NCI-H2107 treated with DMSO at 0.1 percent for 48 hours (cell line): ENCODE results near the gene OPHN1.
"Not testable (repeated sequence)": the region's sequence is repeated elsewhere in the genome, so short reads cannot be mapped to it uniquely, and the experiment has no call there.

Experiments
- DNase-seq: peaks from one replicate; lab custom pipeline; 2025; ENCODE audit not compliant: unreplicated experiment; lab: John Stamatoyannopoulos, UW

The OPHN1 gene

DNA sequence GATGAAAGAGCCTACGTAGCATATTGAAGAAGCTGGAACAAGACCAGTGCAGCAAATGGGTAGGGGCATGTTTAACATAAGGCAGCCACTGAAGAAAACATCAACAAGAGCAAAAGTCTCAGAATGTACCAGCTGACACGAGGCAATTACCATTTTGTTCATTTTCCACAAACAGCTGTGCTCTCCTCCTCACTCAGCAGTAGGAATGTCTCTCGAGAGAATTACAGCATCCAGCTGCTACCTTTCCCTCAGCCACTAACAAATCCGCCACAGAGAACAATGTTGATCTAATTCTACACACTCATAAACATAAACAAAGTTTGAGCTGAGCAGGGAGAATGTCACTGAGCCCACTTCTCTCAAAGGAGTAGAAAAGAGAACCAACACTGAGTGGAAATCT, 68.0 kb downstream of the OPHN1 start:
- DNase-seq: no peak

GRCh38 chrX:68363984-68364383, 69.3 kb downstream of the OPHN1 start:
- DNase-seq: no peak

GRCh38 chrX:68358679-68359078, 74.6 kb downstream of the OPHN1 start:
- no peak for DNase-seq

- no peak for DNase-seq
Observed at GRCh38 chrX:68355629-68355920, 77.7 kb downstream of the OPHN1 start.

- DNase-seq: no peak
Observed at GRCh38 chrX:68354879-68355628, 78.2 kb downstream of the OPHN1 start.

DNA sequence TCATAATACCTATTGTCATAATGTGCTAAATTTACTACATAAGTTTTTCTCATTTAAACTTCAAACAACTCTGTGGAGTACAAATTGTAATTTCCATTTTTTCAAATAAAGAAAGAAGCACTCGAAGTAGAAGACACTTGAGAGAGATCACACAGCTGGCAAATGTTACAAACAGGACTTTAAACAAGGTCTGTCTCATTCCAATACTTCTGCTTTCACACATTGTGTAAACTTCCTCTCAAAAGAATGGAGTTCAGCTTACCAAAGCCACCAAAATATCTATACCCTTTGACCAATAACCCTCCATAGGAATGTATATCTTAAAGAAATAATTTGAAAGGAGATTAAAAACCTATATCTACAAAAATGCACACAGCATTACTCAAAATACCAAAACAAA, 88.3 kb downstream of the OPHN1 start:
- no peak for DNase-seq

DNA sequence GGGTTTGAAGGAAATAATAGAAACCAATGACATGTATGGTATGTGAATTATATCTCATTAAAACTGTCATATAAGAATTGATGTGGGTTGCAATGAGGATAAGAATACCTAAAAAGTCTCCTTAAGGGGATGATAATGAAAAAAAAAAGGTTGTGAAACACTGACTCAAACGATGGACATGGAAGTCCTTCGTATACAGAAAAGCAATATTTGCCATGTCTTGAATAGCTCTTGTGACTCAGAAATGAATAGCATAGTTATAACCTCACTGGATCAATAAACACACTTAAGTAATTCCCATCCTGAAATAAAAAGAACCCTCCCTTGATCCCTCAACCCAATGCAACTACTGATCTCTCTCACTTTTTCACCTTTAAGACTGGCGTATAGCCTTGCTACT, 89.7 kb downstream of the OPHN1 start:
- no peak for DNase-seq

- no peak for DNase-seq
Observed at GRCh38 chrX:68332201-68332731, 101.0 kb downstream of the OPHN1 start.

DNA sequence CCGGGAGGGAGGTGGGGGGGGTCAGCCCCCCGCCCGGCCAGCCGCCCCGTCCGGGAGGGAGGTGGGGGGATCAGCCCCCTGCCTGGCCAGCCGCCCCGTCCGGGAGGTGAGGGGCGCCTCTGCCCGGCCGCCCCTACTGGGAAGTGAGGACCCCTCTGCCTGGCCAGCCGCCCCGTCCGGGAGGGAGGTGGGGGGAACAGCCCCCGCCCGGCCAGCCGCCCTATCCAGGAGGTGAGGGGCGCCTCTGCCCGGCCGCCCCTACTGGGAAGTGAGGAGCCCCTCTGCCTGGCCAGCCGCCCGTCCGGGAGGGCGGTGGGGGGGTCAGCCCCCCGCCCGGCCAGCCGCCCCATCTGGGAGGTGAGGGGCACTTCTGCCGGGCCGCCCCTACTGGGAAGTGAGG, 106.5 kb downstream of the OPHN1 start:
- not testable (repeated sequence) for DNase-seq

DNA sequence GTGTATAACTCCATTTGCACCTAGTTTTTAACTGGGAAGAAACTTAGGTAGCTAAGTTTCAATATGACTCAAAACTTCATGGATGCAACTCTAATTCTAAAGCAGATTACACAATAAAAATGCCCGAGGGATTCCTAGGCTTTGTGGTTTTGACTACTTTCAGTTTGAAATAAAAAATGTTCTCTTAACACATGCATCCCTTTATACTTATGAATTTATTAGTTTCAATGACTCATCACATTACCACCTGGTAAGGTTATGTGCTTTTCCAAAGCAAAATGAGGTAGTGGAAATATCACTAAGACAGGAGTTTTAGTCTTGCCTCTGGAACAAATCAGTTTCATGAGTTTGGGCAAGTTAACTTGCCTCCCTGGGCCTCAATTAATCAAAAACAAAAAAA, 125.5 kb downstream of the OPHN1 start:
- DNase-seq: no peak

GRCh38 chrX:68304602-68305001, 128.7 kb downstream of the OPHN1 start:
- no peak for DNase-seq

DNA sequence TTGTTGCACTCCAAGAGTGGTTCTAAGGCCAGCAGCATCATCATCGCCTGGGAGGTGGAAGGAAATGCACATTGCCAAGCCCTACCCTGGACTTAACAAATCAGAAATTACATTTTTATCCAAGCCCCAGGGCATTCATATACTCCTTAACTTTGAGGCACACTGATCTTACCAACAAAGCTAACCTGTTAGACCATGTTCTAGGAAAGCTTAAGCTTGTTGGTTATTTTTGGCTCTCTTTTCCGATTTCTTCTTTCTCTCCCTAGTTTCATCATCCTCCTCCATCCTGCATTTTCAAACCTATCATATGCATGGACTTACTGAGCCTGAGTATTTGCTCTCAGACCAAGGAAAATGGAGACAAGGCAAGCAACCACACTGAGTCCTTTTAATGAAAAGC, 133.4 kb downstream of the OPHN1 start:
- DNase-seq: no peak

GRCh38 chrX:68292471-68292870, 140.8 kb downstream of the OPHN1 start:
- DNase-seq: no peak

DNA sequence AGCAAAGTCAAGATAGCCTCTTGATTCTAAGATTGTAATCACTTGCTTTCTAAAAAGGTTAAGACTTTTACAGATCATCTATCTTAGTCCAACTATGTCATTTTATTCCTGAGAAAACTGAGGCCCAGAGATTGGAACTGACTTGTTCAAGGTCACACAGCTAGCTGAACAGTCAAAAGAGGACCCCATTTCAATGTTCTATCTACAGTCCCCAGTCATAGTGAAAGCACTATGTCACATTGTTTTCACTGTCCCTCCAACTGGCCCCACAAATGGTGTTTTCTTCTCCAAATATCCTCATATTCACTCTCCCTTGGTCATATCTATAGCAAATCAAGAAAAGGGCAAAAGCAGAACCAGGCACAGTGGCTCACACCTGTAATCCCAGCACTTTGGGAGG, 145.2 kb downstream of the OPHN1 start:
- no peak for DNase-seq

DNA sequence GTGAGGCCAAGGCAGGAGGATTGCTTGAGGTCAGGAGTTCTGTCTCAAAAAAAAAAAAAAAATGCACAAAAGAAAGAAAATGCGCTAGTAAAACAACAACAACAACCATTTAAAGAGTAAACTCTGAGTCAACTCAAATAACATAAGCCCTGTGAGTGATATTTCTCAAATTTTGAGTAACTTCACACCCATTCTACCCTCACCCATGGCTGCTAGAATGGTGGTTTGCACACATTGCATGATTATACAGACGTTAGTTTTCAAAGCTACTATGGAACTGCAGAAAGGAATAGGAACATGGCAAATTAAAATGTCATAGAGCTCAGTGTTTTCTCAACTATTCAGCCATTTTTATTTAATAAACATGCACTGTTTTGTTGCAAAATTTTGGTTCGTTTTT, 145.9 kb downstream of the OPHN1 start:
- no peak for DNase-seq

DNA sequence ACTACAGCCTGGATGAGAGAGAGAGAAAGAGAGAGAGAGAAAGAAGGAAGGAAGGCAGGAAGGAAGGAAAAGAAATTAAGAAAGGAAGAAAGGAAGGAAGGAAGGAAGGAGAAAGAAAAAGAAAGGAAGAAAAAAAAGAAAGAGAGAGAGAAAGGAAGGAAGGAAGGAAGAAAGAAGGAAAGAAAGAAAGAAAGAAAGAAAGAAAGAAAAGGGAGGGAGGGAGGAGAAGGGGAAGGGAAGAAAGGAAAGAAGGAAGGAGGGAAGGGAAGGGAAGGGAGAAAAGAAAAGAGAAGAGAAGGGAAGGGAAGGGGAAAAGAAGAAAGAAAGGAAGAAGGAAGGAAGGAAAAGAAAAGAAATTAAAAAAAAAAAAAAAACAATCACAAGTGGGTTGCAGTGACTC, 146.3 kb downstream of the OPHN1 start:
- no peak for DNase-seq

DNA sequence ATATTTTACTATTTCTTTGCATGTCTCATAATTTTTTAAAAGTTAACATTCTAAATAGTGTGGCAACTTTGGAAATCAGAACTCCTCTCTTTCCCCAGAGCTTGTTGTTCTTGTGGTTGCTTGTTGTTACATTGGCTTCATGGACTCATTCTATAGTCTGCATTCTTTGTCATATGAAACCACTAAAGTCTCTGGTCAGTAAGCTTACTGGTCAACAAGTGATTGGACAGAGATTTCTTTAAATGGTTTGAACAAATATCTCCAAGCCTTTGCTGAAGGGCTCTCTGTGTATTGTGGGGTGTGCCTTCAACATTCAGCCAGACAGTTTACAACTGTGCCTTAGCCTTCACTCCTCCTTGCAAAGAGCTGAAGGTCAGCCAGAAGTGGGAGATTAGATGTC, 147.2 kb downstream of the OPHN1 start:
- DNase-seq: no peak

DNA sequence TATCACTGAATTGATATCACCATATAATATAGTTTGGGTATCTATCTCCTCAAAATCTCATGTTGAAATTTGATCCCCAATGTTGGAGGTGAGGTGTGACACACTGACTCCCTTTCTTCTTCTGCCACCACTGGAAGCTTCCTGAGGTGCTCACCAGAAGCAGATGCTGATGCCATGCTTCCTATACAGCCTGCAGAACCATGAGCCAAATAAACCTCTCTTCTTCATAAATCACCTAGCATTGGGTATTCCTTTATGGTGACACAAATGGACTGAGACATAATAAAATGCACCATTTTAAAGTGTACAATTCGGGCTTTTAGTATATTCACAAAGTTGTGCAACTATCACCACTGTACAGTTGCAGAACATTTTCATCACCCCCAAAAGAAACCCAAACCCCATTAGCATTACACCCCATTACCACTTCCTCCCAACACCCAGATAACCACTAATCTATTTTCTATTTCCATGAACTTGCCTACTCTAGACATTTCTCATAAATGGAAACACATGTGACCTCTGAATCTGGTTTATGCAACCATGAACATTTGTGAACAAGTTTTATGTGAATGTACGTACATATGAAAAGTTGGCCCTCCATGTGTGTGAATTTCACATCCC, 148.9 kb downstream of the OPHN1 start:
- no peak for DNase-seq

DNA sequence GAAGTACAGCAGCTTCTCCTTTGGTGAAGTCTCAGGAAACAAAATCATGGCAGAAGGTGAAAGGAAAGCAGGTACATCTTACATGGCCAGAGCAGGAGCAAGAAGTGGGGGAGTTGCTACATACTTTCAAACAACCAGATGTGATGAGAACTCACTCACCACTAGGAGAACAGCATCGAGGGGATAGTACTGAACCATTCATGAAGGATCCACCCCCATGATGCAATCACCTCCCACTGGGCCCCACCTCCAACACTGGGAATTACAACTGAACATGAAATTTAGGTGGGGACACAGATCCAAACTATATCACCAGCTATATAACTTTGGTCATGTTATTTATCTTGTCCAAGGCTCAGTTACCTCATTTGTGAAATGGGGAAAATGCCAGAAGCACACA, 159.4 kb downstream of the OPHN1 start:
- DNase-seq: no peak

DNA sequence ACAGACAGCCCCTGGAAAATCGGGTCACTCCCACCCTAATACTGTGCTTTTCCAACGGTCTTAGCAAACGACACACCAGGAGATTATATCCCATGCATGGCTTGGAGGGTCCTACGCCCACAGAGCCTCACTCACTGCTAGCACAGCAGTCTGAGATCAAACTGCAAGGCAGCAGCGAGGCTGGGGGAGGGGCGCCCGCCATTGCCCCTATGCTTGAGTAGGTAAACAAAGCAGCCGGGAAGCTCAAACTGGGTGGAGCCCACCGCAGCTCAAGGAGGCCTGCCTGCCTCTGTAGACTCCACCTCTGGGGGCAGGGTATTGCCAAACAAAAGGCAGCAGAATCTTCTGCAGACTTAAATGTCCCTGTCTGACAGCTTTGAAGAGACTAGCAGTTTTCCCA, 168.5 kb downstream of the OPHN1 start:
- not testable (repeated sequence) for DNase-seq

DNA sequence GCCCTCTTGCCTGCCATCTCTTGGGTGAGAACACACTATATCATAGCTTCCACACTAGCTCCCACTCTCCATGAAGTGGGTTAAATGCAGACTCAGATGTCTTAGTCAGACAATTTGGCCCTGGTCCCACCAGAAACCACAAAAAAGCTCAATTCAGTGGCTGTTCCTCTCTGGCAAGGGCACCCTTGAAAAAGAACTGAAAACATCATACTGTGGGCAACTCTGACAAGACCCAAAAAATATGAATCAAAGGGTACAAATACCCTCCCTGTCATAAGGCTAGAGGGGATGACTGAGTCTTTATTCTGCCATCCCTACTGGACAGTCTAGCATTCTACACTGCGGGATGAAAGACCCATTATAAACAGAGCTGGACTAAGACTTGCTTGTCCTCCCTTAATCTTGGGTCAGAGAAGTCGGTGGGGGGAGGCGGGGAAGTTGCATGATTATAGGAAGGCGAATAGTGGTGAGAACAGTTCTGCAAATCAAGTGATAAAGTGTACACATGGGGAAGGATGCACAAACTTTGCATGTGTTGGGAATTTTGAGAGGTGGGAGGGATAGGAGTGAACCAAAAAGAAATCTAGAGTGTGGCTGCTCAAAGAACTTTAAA, 172.1 kb downstream of the OPHN1 start:
- DNase-seq: no peak

- no peak for DNase-seq
Observed at GRCh38 chrX:68256990-68257389, 176.3 kb downstream of the OPHN1 start.
